T-helper 22 cell (primary cell): ENCODE results near the gene WHRN.

Experiments
- DNase-seq: peaks from one replicate; pipeline ENCODE4 v3.0.0-alpha.2; 2020; ENCODE audit warnings: low read depth

WHRN gene

DNA sequence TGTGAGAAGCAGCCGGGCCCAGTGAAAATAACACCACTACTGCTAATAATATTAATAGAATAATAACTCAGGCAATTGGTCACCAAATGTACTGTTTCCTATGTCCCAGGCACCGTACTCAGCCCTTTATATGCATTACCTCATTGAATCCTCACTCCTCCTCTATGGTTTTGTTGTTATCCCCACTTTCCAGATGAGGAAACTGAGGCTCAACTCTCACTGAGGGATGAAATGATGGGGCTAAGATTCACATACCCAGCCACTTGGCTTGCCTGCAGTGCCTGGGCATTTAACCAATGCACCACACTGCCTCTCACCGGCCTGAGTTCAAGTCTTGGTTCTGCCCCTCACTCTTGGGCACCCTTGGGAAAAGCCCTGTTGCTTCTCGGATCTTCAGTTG, 34.1 kb downstream of the WHRN start:
- no peak for DNase-seq

DNA sequence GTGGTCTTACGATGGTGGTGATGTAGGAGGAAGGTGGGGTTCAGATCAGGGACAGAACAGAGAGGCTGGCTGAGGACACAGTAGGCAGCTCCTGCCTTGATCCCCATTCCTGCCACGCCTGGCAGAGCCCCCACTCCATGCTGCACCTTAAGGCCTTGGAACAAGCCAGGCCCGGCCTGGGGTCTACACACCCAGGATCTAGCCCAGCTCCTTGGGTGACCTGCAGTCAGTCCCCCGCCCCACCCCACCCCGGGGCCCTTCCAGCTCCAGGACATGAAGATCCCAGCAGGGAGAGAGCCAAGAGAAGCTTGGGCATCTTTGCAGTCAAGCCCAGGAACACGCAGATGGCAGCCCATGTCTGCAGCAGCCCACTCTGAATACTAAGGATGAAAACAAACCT, 34.7 kb downstream of the WHRN start:
- DNase-seq: no peak

DNA sequence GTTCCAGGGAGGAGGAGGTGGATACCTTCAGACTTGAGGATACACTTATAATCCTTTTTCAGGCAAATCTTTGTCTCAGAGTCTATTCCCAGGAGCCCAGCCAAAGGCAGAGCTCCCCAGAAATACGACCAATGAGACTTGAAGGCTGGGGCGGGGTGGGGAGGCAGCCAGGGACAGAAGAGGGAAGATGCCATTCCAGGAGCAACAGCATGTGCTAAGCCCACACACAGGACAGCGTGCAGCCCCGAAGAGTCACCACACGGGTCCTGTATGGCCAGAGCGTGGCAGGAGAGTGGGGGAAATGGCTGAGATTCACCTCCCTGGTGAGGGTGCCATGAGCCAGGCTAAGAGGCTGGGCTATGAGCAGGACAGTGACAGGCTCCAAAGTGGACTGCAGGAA, 35.2 kb downstream of the WHRN start:
- no peak for DNase-seq

DNA sequence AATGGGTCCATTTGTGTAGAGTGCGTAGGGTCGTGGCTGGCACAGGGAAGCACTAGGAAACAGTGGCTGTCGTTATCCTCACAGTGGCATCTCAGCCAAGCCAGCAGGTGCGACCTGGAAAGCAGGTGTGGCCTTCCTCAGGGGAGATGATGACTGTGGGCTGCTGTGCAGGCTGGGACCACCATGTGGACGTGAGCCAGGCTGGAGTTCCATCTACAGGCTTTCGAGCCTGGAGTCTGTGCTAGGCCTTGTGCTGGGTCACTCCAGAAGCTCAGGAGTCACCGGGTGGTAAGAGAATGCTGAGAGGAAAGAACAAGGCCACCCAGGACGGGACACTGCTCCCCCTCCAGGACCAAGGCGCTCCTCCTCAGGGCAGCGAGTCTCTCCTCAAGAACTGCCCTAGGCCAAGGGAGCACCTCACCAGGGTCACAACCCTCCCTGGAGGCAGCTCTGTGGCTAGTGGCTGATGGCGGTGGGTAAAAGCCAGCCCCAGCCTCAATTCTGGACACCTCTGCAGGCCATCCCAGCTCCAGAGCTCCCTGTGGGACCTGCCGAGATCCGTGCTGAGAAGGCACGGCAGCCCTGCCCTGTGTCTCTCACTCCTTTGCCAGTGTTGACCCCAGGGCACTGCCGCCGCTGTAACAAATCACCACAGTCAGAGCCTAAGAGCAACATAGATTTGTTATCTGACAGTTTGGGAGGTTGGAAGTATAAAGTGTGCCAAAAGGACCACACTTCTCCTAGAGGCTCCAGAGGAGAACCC, 36.0 kb downstream of the WHRN start:
- no peak for DNase-seq

DNA sequence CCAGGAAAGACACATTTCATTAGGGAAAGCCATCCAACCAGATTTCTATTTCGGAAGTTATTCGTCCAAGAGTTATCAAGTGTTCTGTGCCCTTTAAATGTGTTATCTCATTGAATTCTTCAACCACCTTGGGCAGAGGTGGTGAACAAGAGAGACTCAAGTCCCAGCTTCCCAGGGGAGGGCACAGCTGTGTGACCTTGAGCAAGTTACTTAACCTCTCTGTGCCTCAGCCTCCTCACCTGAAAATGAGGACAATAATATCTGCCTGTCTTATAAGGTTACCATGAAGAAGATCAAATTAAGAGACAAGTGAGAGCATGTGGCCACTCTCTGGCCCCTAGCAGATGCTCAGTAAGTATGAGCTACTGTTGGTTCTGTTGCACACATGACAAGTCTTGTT, 37.4 kb downstream of the WHRN start:
- no peak for DNase-seq

DNA sequence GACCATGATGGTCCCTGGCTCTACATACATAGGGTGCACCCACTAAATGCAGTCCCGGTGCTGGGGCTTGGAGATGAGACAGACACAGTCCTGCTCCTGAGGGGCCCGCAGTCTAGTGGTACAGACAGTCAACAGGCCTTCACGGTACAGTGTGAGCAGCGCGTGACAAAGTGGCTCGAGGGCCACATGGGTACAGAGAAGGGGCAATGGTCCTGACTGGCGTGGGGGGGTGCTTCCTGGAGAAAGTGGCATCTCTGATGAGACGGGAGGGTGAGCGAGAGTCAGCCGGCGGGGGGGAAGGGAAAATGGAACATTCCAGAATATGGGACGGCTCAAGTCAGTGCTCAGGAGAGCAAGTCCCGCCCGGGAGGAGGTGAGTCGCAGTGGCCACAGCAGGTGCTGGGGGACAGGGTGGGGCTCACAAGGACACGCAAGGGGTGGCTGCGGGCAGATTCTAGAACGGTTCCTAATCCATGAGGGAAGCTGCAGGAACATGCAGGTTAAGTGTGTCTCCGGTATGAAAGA, 38.0 kb downstream of the WHRN start:
- no peak for DNase-seq

DNA sequence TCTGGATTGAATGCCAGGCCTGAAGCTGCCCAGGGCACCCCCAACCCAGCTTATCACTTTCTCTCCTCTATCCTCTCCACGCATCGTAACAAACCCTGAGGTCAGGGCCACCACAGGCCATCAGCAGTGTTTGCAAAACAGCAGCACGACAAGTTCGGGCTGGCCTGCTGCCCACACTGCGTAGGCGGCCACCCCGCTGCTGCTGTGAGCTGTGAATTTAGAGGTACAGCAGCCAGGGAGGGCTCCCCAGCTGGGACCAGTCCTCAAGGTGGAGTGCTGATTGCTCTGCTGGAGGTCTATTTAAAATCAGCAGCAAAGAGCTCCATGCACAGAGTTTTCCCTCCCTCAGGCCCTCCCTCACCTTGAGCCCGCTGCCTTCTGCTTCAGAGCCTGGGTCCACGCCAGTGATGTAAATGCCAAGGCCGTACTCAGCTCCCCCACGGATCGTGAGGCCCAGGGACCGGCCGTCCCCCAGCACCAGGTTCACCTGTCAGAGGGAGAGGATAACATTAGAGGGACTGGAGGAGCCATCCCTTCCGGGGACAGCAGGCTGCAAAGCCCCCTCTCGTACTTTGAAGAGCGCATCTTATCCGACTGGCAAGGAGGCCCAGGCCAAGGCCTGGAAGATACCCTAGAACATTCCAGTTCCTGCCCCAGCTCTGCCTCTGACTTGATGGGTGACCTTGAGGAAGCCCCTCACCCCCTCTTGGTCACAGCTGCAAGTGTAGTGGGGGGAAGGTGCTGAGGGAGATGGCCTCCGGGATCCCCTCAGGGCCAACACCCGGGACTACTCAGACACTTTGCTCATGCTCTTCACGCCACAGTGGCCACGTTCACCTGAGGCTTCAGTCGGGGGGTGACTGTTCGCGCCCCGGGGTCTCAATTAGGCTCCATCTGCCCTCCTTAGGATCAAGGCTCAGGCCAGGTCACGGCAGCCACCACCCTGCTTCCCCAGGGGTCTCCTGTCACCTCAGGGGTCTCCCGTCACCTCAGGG, 39.1 kb downstream of the WHRN start:
- DNase-seq: no peak

DNA sequence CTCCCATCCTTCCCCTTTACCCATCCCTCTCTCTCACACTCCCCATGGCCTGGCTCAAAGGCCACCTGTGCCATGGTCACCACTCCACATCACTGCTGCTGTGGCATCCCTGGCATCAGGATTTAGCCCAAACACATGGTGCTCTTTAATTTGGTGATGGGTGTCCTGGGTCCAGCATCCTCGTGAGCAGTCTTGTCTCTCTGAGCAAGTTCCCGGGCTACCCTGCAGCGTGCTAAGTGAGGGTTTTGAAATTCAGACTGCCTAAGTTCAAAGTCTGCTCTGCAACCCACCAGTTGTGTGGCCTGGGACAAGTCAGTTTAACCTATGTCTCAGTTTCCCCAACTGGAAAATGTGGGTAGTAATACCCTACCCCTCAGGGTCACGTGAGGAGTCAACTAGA, 39.9 kb downstream of the WHRN start:
- no peak for DNase-seq

DNA sequence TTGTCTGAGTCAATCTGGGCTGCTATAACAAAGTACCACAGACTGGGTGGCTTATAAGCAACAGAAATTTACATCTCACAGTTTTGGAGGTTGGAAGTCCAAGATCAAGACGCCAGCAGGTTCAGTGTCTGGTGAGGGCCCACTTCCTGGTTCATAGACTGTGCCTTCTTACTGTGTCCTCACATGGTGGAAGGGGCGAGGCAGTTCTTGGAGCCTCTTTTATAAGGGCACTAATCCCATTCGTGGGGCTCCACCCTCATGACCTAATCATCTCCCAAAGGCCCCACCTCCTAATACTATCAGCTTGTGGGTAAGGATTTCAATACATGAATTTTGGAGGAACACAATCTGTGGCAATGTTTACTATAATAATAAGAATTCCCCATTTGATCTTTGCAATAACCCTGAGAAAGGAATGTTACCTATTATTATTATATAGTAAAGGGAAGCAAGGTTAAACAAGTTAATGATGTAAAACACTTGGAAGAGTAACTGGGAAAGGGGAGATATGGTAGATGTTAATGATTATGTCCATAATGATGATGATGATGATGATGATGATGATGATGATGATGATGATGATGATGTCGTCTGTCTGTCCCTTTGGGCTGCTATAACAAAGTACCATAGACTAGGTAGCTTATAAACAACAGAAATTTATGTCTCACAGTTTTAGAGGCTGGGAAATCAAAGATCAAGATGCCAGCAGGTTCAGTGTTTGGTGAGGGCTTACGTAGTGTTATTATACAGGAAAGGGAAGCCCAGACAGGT, 40.8 kb downstream of the WHRN start:
- DNase-seq: no peak

DNA sequence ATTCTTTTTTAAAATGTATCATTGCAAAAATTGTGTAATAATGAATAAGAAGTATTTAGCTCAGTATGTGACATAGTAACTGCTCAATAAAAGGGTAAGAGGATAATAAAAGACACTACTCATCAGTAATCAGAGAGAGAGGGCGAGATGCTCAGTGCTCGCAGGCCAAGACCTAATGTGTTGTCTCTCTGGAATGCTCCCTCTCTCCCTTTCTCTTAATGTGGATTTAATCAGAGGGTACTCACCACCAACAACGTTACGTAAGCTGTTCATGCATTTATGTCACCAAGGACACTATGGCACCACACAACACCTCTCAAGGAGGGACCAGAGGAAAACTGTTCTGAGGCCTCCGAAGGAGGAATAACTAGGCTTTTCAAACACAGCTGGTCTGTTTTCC, 42.5 kb downstream of the WHRN start:
- no peak for DNase-seq

DNA sequence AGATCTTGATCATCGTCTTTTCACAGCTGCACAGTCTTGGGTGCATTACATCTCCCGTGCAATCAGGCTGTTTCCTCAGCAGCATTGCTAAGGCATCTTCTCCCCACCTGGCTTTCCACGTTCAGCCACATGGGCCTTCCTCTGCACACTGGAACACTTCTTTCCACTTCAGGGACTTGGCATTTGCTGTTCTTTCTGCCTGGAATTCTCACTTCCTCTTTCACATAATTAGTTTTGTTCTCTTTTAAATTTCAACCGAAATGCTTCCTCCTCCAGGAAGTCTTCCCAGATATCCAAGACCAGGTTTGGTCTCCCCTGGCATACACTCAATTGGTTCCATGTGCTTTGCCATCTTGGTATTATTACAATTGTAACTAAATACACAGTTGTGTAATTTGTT, 43.8 kb downstream of the WHRN start:
- DNase-seq: no peak

DNA sequence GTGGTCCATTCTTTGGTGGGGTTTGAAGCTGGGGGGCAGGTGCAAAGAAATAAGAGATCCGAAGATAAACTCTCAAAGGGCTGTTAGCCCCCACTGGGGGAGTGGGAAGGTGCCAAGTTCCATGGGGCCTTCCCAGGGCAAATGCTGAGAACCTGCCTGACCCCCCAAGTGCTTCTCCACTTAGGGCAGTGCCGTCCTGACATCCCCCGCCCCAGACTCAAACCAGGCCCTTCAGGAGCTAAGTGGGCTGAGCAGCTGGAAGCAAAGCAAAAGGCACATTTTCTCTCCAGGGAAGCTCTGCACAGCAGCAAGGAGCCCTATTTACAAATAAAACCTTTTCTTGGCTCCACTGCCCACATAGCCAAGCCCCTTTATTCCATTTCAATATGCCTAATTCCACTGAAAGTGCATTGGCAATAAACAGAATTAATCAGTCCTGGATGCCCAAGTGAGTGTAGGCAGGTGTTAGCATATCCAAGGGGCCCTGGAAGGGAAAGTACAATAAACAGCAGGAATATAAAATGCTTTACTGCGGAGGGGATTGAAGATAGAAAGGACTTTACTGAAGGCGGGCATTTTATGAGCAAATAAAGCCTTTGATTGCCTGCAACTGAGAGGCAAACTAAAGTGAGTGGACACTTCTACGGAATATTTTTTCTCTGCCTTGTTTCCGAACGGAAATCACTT, 44.6 kb downstream of the WHRN start:
- no peak for DNase-seq

DNA sequence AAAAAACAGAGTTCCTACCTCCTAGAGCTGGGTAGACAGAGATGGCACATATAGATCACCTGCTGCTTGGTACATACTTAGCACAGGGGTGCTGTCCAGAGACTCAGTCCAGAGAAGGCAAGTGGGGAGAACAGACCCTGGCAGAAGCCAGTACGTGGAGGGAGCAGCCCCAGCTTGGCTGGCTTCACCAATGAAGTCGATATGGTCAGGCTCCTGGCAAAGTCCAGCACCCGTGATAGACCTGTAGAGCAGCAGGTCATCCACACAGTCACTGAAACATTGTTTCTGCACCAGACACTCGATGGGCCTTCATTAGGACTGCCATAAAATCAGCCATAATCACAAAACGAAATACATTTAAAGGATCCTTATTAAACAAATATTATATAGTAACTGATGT, 45.8 kb downstream of the WHRN start:
- DNase-seq: no peak

DNA sequence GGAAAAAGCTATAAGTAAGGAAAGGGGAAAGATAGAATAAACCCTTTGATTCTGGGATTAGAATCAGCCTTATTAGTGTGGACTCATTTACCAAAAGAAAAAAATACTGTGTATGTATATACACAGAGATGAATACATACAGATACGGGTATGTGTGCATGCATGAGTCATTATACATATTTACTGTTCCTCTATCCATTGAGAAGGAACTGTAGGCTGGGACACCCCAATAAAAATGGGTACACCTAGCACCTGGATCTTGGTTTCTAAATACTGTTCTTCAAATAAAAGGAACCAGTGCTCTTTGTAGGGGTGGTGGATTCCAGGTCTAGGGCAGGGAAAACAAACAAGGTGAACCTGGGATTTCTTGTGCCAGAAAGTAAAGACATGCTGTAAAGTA, 48.3 kb downstream of the WHRN start:
- DNase-seq: no peak

DNA sequence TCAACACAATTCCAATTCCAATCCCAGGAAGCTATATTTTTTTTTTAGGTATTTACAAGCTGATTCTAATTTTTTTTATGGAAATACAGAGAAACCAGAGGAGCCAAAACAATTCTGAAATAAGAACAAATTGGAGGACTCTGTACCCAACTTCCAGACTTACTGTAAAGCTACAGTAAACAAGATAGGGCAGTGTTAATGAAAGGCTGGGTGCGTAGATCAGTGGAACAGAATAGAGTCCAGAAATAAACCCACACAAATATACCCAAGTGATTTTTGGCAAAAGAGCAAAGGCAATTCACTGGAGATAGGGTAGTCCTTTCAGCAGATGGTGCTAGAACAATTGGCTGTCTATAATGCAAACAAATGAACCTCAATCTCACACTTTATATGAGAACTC, 50.6 kb downstream of the WHRN start:
- DNase-seq: no peak

DNA sequence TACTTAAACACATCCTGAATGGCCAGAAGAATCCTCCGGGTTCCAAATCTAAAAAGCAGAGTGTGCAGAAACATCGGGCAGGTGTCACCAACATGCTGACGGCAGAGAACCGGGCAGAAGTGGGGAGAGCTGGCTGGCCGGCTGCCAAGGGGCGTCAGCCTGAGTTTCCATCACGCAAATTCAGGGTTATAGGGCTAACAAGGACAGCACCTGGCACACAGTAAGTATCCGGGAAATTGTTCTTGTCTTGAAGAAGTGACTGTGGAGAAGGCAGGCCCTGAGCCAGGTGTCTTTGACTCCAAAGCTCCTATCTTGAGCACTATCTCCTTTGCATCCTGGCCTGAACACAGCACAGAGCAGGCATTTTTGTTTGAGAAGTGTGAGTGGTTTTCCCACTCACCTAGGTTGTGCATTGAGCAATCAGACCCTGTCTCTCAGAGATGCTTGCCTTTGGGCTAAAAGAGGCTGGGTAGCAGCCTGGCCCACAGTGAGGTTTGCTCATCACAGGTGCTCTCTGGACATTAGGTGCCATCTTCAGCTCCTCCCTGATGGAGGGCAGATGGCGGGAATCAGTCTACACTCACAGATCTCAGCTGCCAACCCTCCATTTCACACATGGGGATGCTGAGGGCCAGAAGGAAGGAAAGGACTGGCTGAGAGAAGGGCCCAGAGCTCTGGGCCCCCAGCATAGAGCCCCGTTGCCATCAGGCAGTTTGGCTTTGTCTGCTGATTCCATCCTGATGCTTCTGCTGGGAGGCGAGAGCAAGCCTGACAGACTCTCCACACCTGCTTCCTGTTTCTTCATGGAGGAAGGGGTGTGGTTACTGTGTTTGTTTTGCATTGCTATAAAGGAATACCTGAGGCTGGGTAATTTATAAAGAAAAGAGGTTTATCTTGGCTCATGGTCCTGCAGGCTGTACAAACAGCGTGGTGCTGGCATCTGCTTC, 52.8 kb downstream of the WHRN start:
- no peak for DNase-seq

DNA sequence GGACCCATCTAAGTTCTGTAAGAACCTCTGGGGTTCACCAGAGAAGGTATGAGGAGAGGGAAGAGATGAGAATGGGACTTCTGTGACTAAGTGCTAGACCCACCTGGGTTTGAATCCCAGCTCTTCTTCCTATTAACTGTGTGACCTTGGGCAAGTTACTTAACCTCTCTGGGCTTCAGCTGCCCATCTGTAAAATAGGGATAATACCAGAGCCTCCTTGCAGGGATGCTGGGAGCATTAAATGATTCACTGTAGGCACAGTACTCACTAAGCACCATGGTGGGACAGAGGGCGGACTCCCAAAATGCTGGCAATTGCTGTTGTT, 53.6 kb downstream of the WHRN start:
- no peak for DNase-seq

DNA sequence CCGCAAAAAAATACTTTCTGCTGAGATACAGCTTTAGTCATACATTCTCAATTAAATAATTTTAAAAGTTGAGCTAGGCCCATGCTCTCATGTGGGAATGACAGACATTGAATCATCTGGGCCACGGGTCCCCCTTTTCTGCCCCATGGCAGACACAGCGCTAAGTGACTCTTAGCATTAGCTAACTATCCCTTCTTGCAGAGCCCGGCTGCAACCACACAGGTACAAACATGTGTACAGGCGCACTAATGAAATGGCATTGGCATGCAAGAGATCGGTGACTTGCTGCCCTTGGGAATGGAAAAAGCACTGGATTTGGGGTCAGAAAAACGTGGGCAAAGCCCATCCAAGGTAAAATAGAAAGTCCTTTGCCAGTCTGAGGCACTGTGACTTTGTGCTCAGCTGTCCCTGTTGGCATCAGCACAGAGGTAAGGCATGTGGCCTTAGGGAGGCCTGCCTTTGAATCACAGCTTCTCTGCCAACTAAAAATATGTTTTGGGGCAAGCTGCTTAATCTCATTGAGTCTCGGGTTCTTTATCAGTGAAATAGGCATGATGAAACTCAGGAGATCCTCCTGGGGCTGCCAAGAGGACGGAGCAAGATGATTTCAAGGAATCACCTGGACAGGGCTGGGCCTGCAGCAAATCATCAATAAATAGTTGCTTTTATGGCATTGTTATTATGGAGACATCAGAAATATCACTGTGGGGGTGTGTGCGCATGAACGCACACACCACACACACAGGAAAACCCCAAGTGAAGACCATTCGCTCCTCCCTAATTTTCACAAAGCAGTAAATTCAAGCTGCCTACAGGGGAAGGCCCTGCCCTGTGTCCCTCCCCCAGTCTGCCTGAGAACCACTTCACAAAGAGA, 54.2 kb downstream of the WHRN start:
- no peak for DNase-seq

DNA sequence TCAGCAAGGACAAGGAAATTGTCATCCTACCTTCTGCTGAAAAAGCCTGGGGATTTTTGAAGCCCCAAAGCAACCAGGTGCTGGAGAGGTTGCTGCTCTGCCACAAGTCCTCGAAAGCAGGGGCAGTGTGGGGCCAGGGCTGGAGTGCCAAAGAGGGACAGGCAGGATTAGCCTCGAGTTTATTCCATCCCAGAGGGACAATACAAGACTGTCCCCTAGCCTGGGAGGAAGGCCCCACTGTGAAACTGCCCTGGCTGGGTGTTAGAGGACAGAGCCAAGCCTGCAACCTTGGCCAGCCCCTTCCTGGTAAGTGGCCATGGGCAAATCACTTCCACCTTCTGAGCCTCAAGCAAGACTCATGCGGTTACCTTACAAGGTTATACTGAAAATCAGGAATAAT, 55.1 kb downstream of the WHRN start:
- no peak for DNase-seq

DNA sequence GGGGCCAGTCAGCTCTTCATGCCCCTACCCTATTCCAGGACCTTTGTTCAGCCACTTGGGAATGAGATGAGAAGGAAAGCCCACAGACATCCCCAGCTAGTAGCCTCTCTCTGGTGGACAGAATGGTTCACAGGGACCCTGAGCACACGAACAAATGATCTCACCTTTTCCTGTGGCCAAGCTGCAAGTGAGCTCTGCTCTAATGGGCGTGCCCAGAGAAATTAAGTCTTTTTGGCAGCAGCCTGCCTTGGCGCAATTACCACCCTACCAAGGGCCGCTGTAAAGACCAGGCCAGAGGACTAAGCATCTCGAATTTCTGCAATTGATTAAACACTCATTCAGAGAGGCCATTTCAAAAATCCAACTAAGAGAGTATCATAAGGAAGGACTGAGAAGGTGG, 56.0 kb downstream of the WHRN start:
- DNase-seq: no peak
